Measurements from ENCODE around the gene SOX6.

DNA sequence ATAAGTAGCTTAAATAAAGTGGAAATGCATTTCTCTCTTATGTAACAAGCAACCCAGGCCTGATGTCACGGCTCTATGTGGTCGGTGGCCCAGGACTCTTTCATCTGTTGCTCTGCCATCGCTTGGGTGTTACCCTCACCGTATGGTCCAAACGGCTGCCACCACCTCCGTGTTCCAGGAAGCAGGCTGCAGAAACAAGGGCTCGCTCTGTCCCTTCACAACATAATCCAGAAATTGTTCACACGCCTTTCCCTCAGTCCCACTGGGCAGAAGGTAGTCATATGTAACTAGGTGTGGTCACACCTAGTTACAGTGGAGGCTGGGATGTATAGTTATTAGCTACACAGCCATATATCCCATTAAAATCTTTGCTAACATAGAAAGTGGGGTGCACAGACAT is 421.0 kb downstream of the SOX6 start:
- no peak for TF ChIP-seq CTCF (IDR thresholded peaks at IDR 0.05)
- no peak for TF ChIP-seq POLR2A (IDR thresholded peaks at IDR 0.05)
